Hepatic stellate cell (primary cell): ENCODE results near the gene GUSB.
A peak's percentile ranks its signal among the peaks of the same experiment; 100 is the strongest.
"Not testable (repeated sequence)": the region's sequence is repeated elsewhere in the genome, so short reads cannot be mapped to it uniquely, and the experiment has no call there.

Source experiments
- DNase-seq: peaks from one replicate; pipeline ENCODE4 v3.0.0; 2011; ENCODE audit warnings: low spot score

Gene GUSB

DNA sequence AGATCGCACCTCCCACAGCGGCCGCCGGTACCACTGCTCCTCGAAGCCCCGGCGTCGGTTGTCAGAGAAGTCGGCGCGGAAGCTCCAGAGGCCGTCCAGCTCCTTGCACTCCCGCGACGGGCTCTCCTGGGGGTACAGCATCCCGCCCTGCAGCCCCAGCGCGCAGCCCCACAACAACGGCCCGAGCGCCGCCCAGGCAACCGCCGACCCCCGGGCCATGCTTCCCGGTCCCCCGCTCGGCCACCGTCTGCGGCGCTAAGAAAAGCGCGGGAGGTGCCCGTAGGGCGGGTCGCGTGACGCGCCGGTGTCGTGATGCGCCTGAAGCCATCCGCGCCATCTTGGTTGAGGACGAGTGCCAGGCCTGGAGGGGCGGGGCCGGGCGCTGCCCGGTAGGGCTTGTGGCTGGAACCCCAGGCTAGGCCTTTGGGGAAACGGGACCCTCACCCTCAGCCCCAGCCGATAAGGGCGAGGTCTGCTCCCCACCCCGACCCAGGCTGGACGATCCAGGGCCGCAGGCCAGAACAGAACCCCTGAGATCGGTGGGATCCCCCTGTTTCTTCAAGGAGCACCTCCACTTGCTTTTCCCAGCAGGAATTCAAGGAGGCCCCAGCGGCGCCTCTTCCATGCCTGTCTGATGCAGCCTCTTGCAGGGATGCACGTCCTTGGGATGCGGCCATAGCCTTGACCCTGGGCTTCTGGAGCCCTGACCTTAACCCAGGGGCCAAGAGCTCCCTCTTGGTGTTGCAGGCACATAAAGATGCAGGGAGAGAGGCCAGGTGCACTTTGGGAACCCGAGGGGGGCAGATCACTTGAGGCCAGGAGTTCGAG lies at the start of gene GUSB:
Gene GUSB, minus strand, starts transcription at position 249 of the 828 bp plus-strand sequence. Its CDS starts 30 bp downstream, at position 219.
- peak; percentile 91 for DNase-seq

DNA sequence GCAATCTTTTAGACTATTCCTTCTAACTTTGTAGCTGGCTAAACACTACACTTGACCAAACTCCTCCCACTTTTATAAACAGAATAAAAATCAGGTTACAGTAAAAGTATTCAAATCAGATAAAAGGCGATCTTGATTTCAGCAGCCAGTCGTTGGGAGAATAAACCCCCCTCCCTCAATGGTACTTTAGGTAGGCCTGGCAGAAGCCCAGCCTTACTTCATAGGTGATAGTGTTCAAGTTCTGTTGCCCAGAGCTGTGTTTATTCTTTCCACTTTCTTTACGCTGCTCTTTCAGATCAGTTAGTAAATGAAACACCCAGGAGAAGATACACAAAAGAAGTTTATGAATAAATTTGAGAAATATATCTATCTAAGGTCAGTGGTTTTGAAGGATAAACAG lies 46.3 kb upstream of the GUSB start:
- DNase-seq, result not testable (repeated sequence)

GRCh38 chr7:66016131-66016461 lies 34.1 kb upstream of the GUSB start:
- no peak for DNase-seq

GRCh38 chr7:66015440-66016130 lies 33.6 kb upstream of the GUSB start:
- DNase-seq, result no peak

DNA sequence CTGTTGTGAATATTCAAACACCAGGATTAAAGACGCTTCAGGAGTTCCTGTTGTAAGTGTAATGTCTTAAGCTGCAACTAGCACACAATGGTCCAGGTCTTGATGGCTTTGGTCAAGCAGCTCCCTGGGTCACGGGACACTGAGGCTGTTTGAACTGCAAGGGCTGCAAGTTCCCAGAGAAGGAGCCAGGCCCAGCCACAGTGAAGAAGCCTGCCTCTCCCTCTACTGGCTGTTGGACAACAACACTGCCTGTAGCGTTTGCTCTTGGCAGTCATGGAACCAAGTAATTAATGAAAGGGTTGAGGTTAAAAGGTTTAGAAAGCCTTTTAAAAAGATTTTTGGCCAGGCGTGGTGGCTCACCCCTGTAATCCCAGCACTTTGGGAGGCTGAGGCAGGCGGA lies 31.9 kb upstream of the GUSB start:
- peak; percentile 35 for DNase-seq

DNA sequence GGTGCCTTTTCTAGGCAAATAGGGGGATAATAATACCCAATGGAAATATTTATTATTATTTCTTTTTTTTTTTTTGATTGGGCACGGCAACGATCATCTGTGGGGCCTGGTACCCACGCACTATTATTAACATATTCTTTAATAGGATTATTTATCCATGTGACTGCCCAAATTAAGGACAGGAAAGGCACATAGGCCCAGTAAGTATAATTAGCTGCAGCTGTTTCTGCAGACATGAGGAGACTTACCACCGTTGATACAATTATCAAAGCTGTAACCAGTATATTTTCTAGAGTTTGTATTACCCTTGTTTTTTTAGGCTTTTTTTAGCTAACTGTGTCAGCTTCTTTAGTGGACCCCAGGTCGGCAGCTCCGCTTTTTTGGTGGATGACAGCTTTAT lies 25.2 kb upstream of the GUSB start:
- no peak for DNase-seq

GRCh38 chr7:66005115-66005671 lies 23.2 kb upstream of the GUSB start:
- not testable (repeated sequence) for DNase-seq

DNA sequence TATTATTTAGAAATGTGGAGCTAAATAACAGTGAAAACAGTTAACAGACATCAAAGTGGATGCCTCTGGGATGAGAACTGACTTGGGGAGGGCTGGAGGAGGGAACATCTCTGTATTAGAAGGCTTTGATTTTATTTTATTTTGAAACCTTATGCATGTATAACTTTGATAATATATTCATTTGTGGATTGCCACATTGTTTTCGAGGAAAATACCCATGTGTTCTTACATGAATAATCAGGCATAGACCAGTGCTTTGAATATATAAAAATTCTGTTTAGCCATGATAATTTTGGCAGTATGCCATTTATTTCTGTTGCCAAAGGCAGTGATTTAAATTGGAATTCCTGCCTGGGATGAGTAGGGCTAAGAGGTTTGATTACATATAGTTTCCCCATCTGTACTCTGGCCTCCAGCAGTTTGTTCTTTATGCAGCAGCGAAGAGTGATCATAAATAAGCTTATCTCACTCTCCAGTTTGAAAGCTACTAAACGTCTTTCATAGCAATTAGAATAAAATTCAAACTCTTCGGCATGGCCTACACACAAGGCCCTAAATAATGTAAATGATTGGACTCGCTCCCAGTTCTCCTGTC lies 18.9 kb upstream of the GUSB start:
- not testable (repeated sequence) for DNase-seq

- DNase-seq, result not testable (repeated sequence)
Measured at GRCh38 chr7:65994984-65995383, 13.0 kb upstream of the GUSB start.

- DNase-seq, result no peak
Measured at GRCh38 chr7:65992526-65992925, 10.5 kb upstream of the GUSB start.

- not testable (repeated sequence) for DNase-seq
Measured at GRCh38 chr7:65991829-65992228, 9.8 kb upstream of the GUSB start.

DNA sequence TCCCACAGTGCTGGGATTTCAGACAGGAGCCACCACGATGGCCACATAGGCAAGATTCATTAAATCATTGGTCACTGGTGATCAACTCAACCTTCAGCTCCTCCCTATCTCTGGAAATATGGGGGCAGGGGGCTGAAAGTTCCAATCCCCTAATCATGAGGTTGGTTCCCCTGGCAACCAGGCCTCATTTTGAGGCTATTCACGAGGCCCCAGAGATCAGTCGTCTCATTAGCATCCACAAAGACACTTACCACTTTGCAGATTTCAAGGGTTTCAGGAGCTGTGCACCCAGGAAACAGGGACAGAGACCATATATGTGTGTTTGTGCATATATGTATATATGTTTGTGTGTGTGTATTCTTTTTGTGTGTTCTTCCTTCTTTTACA lies 7.7 kb upstream of the GUSB start:
- no peak for DNase-seq

GRCh38 chr7:65988503-65988902 lies 6.5 kb upstream of the GUSB start:
- DNase-seq, result not testable (repeated sequence)

GRCh38 chr7:65988084-65988483 lies 6.1 kb upstream of the GUSB start:
- DNase-seq, result no peak

DNA sequence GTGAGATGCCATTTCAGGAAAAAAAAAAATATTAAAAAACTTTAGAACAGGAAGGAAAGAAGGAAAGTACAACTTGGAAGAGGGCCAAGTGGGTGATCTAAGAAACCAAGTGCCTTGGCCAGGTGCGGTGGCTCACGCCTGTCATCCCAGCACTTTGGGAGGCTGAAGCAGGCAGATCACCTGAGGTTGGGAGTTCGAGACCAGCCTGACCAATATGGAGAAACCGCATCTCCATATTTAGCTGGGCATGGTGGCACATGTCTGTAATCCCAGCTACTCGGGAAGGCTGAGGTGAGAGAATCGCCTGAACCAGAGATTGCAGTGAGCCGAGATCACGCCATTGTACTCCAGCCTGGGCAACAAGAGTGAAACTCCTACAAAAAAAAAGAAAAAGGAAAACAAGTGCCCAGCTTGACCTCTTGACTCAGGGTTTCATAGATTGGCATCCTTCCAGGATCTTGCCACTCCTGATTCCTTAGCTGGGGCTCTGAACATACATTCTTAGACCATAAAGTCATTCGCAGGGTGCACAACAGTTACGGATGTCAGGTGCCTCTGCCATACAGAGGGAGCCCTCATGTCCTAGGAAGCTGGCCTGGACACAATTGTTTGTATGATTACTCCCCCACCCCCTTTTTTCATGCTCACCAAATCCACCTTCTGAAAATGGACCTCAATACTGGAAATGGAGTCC lies 2.1 kb upstream of the GUSB start:
- DNase-seq, result no peak

DNA sequence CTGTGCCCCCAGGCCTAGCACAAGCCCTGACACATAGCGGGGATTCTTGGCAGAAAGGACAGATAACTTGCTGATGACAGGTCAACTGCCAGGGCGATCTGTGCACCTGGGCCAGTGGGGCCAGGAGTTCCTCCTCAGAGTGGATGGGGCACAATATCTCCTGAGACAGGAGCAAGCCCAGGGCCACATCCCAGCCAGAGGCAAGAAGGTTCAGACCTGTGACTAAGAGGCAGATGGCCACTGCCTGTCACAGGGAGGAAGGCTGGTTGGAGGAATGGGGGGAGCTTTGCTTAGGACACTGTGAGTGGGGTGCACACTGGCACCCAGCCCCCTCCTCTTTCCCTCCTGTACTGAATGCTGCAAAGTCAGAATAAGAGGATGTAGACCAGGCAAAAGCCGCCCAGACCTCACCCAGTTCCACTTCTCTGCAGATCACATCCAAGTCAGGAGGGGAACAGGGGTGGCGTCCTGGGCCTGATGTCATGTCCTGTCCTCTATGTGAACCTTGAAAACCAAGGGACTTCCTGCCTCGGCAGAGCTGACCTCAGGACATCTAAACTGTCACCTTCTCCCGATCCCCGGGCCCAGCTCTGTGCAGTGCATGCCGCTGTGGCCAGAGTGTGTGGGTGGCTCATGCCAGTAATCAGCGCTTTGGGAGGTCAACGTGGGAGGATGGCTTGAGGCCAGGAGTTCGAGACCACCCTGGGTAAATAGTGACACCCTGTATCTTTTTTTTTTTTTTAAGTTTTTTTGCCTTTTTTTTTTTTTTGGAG lies 1.3 kb downstream of the GUSB start:
- peak; percentile 26 for DNase-seq

DNA sequence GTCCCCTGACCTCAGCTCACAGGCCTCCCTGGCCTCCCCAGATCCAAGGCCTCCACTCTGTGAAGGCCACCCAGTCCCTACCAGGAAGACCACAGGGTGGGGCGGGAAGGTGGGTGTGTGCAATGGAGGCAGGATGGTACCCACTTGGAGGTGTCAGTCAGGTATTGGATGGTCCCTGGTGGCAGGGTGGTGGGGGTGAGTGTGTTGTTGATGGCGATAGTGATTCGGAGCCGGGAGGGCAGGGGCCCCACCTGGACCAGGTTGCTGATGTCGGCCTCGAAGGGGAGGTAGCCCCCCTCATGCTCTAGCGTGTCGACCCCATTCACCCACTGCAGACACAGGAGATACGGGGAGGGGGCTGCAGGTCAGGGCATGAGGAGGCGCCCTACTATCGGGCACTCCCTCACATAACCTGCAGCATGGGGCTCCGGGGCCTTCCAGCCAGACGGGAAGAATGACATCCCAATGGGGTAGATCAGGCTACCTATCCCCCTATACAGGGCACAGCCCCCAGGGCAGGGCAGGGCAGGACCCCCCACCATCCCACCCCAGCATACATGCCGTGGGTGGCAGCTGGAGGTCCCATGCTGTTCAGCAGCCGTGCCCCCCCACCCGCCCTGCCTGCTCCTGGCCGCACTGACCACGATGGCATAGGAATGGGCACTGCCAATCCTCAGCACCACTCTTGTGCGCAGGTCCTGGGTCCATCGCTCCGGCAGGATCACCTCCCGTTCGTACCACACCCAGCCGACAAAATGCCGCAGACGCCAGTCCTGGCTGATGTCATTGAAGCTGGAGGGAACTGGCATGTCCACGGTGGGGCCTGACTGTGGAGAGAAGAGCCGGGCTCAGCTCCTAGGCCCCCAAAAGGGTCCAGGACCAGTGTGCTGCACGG lies 2.2 kb downstream of the GUSB start:
- no peak for DNase-seq

- DNase-seq, result no peak
Measured at GRCh38 chr7:65978891-65979582, 3.0 kb downstream of the GUSB start.

DNA sequence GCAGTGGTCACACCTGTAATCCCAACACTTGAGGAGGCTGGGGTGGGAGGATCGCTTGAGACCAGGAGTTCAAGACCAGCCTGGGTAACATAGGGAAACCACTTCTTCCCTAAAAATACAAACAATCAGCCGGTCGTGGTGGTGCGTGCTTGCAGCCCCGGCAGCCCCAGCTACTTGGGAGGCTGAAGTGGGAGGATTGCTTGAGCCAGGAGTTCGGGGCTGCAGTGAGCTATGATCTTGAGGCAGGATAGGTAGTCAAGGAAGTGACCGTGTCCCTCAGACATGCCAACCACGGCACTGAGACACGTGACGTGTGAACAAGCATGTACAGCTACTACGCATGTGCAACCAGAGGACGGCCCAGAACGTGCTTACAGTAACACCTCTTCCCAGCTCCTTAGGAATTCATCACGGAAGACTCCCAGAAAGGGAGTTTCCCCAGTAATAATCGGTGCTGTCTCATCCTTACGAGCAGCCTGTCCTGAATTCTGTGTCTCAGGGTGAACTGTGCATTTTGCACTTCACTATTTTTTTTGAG lies 5.3 kb downstream of the GUSB start:
- no peak for DNase-seq
